ENCODE measurements around the gene LIAS.
A peak's percentile ranks its signal among the peaks of the same experiment; 100 is the strongest.

Gene LIAS

GRCh38 chr4:39525822-39526690, 67.2 kb downstream of the LIAS start:
- DNase-seq (ENCODE audit: low read depth, low spot score) = no peak
- no peak for TF ChIP-seq CTCF (IDR thresholded peaks at IDR 0.05; ENCODE audit: insufficient read depth, low read length, missing control alignments)
- CTCF ChIA-PET = interaction anchor here (1.0 to 5.0 kb wide), 4 partner anchors 32 to 452 kb away, joined by 3 to 21 read pairs (median 4); no protein-coding TSS in a partner anchor
- H3K4me3 ChIP-seq (ENCODE audit: low read depth, low read length) = peak overlapping the region; percentile 93
- POLR2A ChIA-PET = interaction anchor here (0.6 to 3.7 kb wide), 6 partner anchors 22 to 172 kb away, joined by 3 to 87 read pairs (median 5); partner anchors contain the start of genes SMIM14 and UBE2K

GRCh38 chr4:39526765-39527295, 68.0 kb downstream of the LIAS start:
- ChIA-PET CTCF (interaction anchor here (0.7 to 5.0 kb wide), 5 partner anchors 12 to 451 kb away, joined by 3 to 21 read pairs (median 4); no protein-coding TSS in a partner anchor), POLR2A (interaction anchor here (0.6 to 3.7 kb wide), 31 partner anchors 10 to 171 kb away, joined by 3 to 87 read pairs (median 4); partner anchors contain the start of genes LIAS, RPL9, SMIM14 and UBE2K)
- TF ChIP-seq CTCF (IDR thresholded peaks at IDR 0.05; ENCODE audit: insufficient read depth, low read length, missing control alignments) = no peak
- DNase-seq (ENCODE audit: low read depth, low spot score) = no peak
- H3K4me3 ChIP-seq (ENCODE audit: low read depth, low read length) = peak overlapping the region; percentile 93

GRCh38 chr4:39527296-39528060, 68.6 kb downstream of the LIAS start, which contains the start of gene UGDH:
Gene UGDH, minus strand, starts transcription at chr4:39527439. Its CDS starts 5,927 bp downstream, at chr4:39521512.
- H3K4me3 ChIP-seq (ENCODE audit: low read depth, low read length) = peak within 1 kb of the TSS; percentile 93
- ChIA-PET POLR2A (interaction anchor here (0.5 to 3.7 kb wide), 34 partner anchors 10 to 264 kb away, joined by 3 to 87 read pairs (median 4); partner anchors contain the start of genes LIAS, RPL9, SMIM14 and UBE2K), CTCF (interaction anchor here (0.7 to 5.0 kb wide), 5 partner anchors 11 to 451 kb away, joined by 3 to 21 read pairs (median 4); no protein-coding TSS in a partner anchor)
- no peak for TF ChIP-seq CTCF (IDR thresholded peaks at IDR 0.05; ENCODE audit: insufficient read depth, low read length, missing control alignments)
- DNase-seq (ENCODE audit: low read depth, low spot score) = peak; percentile 93

GRCh38 chr4:39528061-39528465, 69.2 kb downstream of the LIAS start:
- H3K4me3 ChIP-seq (ENCODE audit: low read depth, low read length) = peak overlapping the region; percentile 93
- DNase-seq (ENCODE audit: low read depth, low spot score) = no peak
- ChIA-PET POLR2A (interaction anchor here (1.0 to 3.7 kb wide), 5 partner anchors 17 to 110 kb away, joined by 3 to 87 read pairs (median 6); partner anchors contain the start of gene SMIM14), CTCF (interaction anchor here (5.0 kb wide), 1 partner anchor 59 kb away, joined by 21 read pairs; no protein-coding TSS in a partner anchor)
- no peak for TF ChIP-seq CTCF (IDR thresholded peaks at IDR 0.05; ENCODE audit: insufficient read depth, low read length, missing control alignments)

Measured in AG04449 (cell line).